ENCODE data around the gene ZNF320.
"Not testable (repeated sequence)": the region's sequence is repeated elsewhere in the genome, so short reads cannot be mapped to it uniquely, and the experiment has no call there.

ZNF320 gene

DNA sequence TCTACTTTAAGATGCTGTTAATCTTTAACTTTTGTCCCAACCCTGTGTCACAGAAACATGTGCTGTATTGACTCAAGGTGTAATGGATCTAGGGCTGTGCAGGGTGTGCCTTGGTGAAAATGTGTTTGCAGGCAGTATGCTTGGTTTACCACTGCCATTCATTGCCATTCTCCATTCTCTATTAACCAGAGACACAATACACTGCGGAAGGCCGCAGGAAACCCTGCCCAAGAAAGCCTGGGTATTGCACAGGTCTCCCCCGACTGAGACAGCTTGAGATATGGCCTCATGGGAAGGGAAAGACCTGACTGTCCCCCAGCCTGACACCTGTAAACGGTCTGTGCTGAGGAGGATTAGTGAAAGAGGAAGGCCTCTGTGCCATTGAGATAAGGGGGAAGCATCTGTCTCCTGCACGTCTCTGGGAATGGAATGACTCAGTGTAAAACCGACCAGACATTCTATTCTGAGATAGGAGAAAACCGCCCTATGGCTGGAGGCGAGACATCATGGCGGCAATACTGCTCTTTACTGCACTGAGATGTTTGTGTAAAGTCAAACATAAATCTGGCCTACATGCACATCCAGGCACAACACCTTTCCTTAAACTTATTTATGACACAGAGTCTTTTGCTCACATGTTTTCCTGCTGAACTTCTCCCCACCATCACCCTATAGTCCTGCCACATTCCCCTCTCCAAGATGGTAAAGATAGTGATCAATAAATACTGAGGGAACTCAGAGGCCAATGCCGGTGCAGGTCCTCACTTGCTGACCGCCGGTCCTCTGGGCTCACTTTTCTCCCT is 38.9 kb upstream of the ZNF320 start:
- H3K36me3 Mint-ChIP-seq: peaks cover 61% of the 10 kb centered on the region
- peaks cover 62% of the 10 kb centered on the region for H3K9me3 Mint-ChIP-seq
- peaks cover 12% of the 10 kb centered on the region for H3K4me1 Mint-ChIP-seq
- CTCF ChIA-PET: no interaction called here
- no peak overlapping the region for H3K27ac Mint-ChIP-seq
- no peak for DNase-seq
- no peak overlapping the region for H3K4me3 Mint-ChIP-seq
- H3K27me3 Mint-ChIP-seq: no peaks in the 10 kb centered on the region

GRCh38 chr19:52935434-52935833 is 38.0 kb upstream of the ZNF320 start:
- Mint-ChIP-seq H3K9me3 (peaks cover 56% of the 10 kb centered on the region), H3K27ac (no peak overlapping the region), H3K27me3 (no peaks in the 10 kb centered on the region), H3K4me1 (peaks cover 8% of the 10 kb centered on the region), H3K36me3 (peaks cover 57% of the 10 kb centered on the region), H3K4me3 (no peak overlapping the region)
- CTCF ChIA-PET: no interaction called here
- DNase-seq: no peak

DNA sequence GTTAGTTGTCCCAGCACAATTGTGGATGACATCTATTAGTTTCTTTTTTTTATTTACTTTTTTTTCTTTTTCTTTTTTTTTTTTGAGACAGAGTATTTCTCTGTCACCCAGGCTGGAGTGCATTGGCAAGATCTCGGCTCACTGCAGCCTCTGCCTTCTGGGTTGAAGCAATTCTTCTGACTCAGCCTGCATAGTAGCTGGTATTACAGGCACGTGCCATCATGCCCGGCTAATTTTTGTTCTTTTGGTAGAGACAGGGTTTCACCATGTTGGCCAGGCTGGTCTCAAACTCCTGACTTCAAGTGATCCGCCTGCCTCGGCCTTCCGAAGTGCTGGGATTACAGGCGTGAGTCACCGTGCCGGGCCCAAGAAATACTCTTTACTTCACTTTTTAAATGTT is 27.2 kb upstream of the ZNF320 start:
- CTCF ChIA-PET, H3K27ac Mint-ChIP-seq, H3K4me3 Mint-ChIP-seq, H3K27me3 Mint-ChIP-seq, DNase-seq: not testable (repeated sequence)
- H3K9me3 Mint-ChIP-seq: peaks cover 29% of the 10 kb centered on the region
- H3K4me1 Mint-ChIP-seq: peaks cover 25% of the 10 kb centered on the region
- peaks cover 46% of the 10 kb centered on the region for H3K36me3 Mint-ChIP-seq

DNA sequence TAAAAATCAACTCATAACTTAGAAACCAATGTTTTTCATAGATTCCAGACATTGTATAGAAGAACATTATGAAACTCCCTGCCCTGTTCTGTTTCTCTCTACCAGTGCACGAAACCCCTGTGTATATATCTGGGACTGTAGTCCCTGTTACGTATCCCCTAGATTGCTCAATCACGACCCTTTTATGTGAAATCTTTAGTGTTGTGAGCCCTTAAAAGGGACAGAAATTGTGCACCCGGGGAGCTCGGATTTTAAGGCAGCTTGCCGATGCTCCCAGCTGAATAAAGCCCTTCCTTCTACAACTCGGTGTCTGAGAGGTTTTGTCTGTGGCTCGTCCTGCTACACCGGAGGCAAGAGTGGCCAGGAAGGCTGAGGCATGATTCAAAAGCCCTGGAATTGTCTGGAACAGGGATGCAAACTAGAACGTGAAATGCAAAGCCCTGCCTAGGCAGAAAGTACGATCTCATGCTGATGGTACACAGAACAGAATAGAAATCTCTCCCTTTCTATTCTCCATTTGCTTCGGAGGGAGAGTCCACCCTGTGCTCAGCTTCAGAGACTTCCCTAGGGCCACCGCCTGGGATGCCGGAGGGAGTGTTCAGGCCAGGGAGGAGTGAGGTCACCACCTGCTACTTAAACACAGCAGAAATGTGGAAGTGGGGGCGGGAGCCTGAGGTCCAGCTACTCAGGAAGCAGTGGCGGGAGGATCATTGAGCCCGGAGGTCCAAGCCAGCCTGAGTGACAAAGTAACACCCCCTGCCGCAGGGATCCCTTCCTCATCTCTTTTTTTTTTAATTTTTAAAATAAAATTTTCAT is 26.6 kb upstream of the ZNF320 start:
- H3K9me3 Mint-ChIP-seq: peaks cover 25% of the 10 kb centered on the region
- H3K27me3 Mint-ChIP-seq: no peaks in the 10 kb centered on the region
- DNase-seq: no peak
- H3K36me3 Mint-ChIP-seq: peaks cover 39% of the 10 kb centered on the region
- peaks cover 25% of the 10 kb centered on the region for H3K4me1 Mint-ChIP-seq
- H3K27ac Mint-ChIP-seq: peak overlapping the region; percentile 93
- CTCF ChIA-PET: no interaction called here
- H3K4me3 Mint-ChIP-seq: peak overlapping the region; percentile 88

DNA sequence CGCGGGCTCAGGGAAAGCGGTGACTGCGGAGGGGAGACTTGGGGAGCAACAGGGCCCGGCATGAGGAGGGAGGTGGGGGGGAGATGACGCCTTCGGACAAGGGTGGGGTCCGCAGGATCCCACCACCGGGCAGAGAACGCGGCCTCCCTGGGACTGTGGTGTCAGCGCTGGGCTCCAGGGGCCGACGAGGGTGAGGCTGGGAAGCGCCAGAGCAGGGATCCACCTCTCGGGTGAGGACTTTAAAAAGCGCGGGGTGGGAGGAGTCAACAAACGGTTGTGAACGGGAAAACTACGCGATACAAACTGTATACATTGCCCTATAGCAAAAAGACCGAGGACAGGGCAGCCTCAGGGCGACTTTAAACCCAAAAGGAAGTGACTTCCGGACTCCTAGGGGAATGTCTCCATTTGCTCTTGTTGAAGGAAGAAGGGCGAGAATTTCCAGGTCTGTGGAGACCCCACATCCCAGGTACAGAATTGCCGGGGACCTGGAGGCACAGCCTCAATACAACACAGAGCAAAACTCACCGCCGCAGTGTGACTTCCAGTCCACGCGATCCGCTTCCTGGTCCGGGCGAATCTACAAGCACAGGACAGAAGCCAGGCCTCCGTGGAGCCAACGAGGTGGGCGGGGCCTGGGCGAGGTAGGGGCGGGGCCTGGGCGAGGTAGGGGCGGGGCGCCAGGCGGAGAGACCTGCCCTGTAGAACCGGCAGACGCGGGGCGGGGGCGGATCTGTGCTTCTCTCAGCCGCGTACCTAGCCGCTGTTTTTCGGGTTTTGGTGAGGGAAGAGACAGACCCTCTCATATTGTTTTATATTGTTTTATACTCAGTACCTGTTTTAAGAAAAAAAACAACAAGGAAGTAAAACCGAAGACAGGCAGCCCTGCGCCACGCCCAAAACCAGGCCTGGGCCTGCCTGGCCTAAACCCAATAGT is 25.7 kb upstream of the ZNF320 start, which contains the start of gene ZNF888:
Gene ZNF888, minus strand, starts transcription at position 588 of the 937 bp plus-strand sequence. CDS start 5,555 bp downstream, outside the sequence.
- peaks cover 25% of the 10 kb centered on the region for H3K4me1 Mint-ChIP-seq
- CTCF ChIA-PET: no interaction called here
- peaks cover 19% of the 10 kb centered on the region for H3K9me3 Mint-ChIP-seq
- DNase-seq: peak; percentile 90
- peak within 1 kb of the TSS; percentile 93 for H3K27ac Mint-ChIP-seq
- peaks cover 31% of the 10 kb centered on the region for H3K36me3 Mint-ChIP-seq
- peak within 1 kb of the TSS; percentile 88 for H3K4me3 Mint-ChIP-seq
- H3K27me3 Mint-ChIP-seq: no peaks in the 10 kb centered on the region

GRCh38 chr19:52917531-52917930 is 20.1 kb upstream of the ZNF320 start:
- Mint-ChIP-seq H3K4me3 (no peak overlapping the region), H3K36me3 (peaks cover 53% of the 10 kb centered on the region)
- CTCF ChIA-PET: no interaction called here

GRCh38 chr19:52910648-52911047 is 13.2 kb upstream of the ZNF320 start:
- H3K36me3 Mint-ChIP-seq: peaks cover 65% of the 10 kb centered on the region
- DNase-seq: no peak
- no peak overlapping the region for H3K27ac Mint-ChIP-seq
- no peak overlapping the region for H3K4me3 Mint-ChIP-seq
- peaks cover 44% of the 10 kb centered on the region for H3K9me3 Mint-ChIP-seq
- no peaks in the 10 kb centered on the region for H3K4me1 Mint-ChIP-seq
- H3K27me3 Mint-ChIP-seq: no peaks in the 10 kb centered on the region
- CTCF ChIA-PET: no interaction called here

More at GRCh38 chr19:52917531-52917930, 20.1 kb upstream of the ZNF320 start:
- no peaks in the 10 kb centered on the region for H3K27me3 Mint-ChIP-seq
- H3K27ac Mint-ChIP-seq: no peak overlapping the region
- H3K9me3 Mint-ChIP-seq: peaks cover 12% of the 10 kb centered on the region
- H3K4me1 Mint-ChIP-seq: peaks cover 13% of the 10 kb centered on the region
- DNase-seq: no peak

- CTCF ChIA-PET: not testable (repeated sequence)
These were observed 6.8 kb upstream of the ZNF320 start for GRCh38 chr19:52904052-52904780.

GRCh38 chr19:52901842-52902241 is 4.4 kb upstream of the ZNF320 start:
- peaks cover 43% of the 10 kb centered on the region for H3K9me3 Mint-ChIP-seq
- no peak for DNase-seq
- H3K27ac Mint-ChIP-seq: no peak overlapping the region
- CTCF ChIA-PET: no interaction called here
- H3K36me3 Mint-ChIP-seq: peaks cover 32% of the 10 kb centered on the region
- peaks cover 12% of the 10 kb centered on the region for H3K4me1 Mint-ChIP-seq
- no peak overlapping the region for H3K4me3 Mint-ChIP-seq
- no peaks in the 10 kb centered on the region for H3K27me3 Mint-ChIP-seq

More at GRCh38 chr19:52904052-52904780, 6.8 kb upstream of the ZNF320 start:
- Mint-ChIP-seq H3K36me3 (peaks cover 34% of the 10 kb centered on the region), H3K9me3 (peaks cover 50% of the 10 kb centered on the region)
- not testable (repeated sequence) for H3K4me1 Mint-ChIP-seq, H3K27me3 Mint-ChIP-seq, H3K4me3 Mint-ChIP-seq, DNase-seq, H3K27ac Mint-ChIP-seq

DNA sequence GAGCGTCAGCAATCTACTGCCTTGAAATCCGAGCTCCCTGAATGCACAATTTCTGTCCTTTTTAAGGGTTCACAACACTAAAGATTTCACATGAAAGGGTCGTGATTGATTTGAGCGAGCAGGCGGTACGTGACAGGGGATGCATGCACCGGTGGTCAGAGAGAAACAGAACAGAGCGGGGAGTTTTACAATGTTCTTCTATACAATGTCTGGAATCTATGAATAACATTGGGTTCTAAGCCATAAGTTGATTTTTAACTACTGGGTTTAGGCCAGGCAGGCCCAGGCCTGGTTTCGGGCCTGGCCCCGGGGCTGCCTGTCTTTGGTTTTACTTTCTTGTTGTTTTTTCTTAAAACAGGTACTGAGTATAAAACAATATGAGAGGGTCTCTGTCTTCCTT is 1.2 kb upstream of the ZNF320 start:
- CTCF ChIA-PET, H3K27me3 Mint-ChIP-seq, DNase-seq, H3K4me3 Mint-ChIP-seq, H3K27ac Mint-ChIP-seq: not testable (repeated sequence)
- H3K9me3 Mint-ChIP-seq: peaks cover 31% of the 10 kb centered on the region
- H3K4me1 Mint-ChIP-seq: peaks cover 15% of the 10 kb centered on the region
- H3K36me3 Mint-ChIP-seq: peaks cover 23% of the 10 kb centered on the region

DNA sequence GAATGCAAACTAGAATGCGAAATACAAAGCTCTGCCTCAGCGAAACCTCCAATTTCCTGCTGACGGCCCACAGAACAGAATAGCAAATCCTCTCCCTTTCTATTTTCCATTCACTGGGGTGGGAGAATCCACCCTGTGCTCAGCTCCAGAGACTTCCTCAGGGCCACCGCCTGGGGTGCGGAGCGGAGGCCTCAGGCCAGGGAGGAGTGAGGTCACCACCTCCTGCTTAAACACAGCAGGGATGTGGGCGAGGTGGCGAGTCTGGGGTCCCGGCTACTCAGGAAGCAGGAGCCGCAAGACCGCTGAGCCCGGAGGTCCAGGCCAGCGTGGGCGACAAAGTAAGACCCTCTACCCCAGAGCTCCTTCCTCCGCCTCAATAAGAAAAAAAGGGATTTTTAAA is 666 bp upstream of the ZNF320 start:
- DNase-seq: no peak
- Mint-ChIP-seq H3K36me3 (peaks cover 22% of the 10 kb centered on the region), H3K9me3 (peaks cover 27% of the 10 kb centered on the region), H3K27ac (peak overlapping the region; percentile 92), H3K4me1 (peaks cover 15% of the 10 kb centered on the region), H3K27me3 (no peaks in the 10 kb centered on the region), H3K4me3 (peak overlapping the region; percentile 86)
- CTCF ChIA-PET: no interaction called here

- Mint-ChIP-seq H3K27ac (peak overlapping the region; percentile 92), H3K36me3 (peaks cover 34% of the 10 kb centered on the region), H3K9me3 (peaks cover 28% of the 10 kb centered on the region), H3K27me3 (no peaks in the 10 kb centered on the region), H3K4me3 (peak overlapping the region; percentile 86), H3K4me1 (peaks cover 15% of the 10 kb centered on the region)
- no peak for DNase-seq
- CTCF ChIA-PET: no interaction called here
These were observed 851 bp downstream of the ZNF320 start for GRCh38 chr19:52896431-52897137.

DNA sequence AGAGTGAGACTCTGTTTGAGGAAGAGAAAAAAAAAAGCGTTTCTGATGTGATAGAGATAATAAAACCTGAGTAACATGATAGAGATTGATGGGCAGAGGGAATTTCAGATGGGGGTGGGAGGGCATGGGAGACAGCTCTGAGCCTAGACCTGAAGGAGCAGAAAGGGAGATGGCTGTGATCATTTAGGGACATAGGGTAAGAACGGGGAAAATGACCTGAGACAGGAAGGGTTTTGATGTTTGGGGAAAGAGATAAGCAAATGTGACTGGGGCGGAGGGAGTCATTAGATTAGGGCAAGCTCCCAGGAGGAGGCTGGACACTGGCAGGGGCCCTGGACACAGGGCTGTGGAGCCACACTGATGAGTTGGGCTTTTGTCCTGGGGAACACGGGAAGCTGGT is 6.1 kb downstream of the ZNF320 start:
- Mint-ChIP-seq H3K27ac (no peak overlapping the region), H3K27me3 (no peaks in the 10 kb centered on the region), H3K4me3 (no peak overlapping the region), H3K36me3 (peaks cover 55% of the 10 kb centered on the region), H3K9me3 (peaks cover 34% of the 10 kb centered on the region), H3K4me1 (no peaks in the 10 kb centered on the region)
- CTCF ChIA-PET: no interaction called here
- no peak for DNase-seq

Measured in activated naive CD4-positive, alpha-beta T cell treated with anti-CD3 and anti-CD28 coated beads, Interleukin-2, amount 10 ng/mL, durations not matched to agents 7 days and 5 days (primary cell).